Duodenal mucosa (tissue), 2 donors: ENCODE results near the gene SMAD1.

Source experiments
- H3K27ac ChIP-seq: one replicate; pipeline ENCODE4 v1.7.0; 2013; ENCODE audit warnings: low read depth, low read length
- H3K27me3 ChIP-seq, 2 donors: one replicate each; pipeline ENCODE4 v1.7.0; 2013; ENCODE audit warnings: low read length in 2 of 2, control low read depth in 1 of 2; ENCODE audit not compliant: insufficient read depth in 2 of 2, control insufficient read depth in 1 of 2
- H3K36me3 ChIP-seq, 2 donors: one replicate each; pipeline ENCODE4 v1.7.0; 2013; ENCODE audit warnings: low read length in 2 of 2, control low read depth in 1 of 2; ENCODE audit not compliant: insufficient read depth in 2 of 2, control insufficient read depth in 1 of 2
- H3K4me1 ChIP-seq, 2 donors: one replicate each; pipeline ENCODE4 v1.7.0; 2013; ENCODE audit warnings: low read length in 2 of 2, control low read depth in 1 of 2; ENCODE audit not compliant: insufficient read depth in 2 of 2, control insufficient read depth in 1 of 2
- H3K4me3 ChIP-seq, 2 donors: one replicate each; pipeline ENCODE4 v1.7.0; 2013; ENCODE audit warnings: low read length in 2 of 2, low read depth in 1 of 2
- H3K9ac ChIP-seq, 2 donors: one replicate each; pipeline ENCODE4 v1.7.0; 2013; ENCODE audit warnings: low read length in 2 of 2, low read depth in 1 of 2
- H3K9me3 ChIP-seq, 2 donors: one replicate each; pipeline ENCODE4 v1.7.0; 2013; ENCODE audit warnings: low read length in 2 of 2, control low read depth in 1 of 2; ENCODE audit not compliant: control insufficient read depth in 1 of 2

Gene SMAD1

DNA sequence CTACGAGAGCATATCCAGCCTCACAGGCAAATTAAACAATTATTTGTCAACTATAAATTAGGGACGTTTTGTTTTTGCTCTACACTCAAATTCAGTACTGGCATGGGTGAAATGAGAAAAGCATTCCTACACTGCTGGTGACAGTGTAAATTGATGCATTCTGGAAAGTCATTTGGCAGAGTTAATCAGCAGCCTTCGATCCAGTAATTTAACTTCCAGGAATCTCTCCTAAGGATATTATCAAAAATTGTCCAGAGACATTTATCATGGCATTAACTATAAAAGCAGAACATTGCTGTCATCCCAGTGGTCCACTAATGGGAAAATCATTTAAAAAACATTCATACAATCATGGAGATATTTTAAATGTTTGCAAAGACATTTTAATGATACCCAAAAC is 70.0 kb downstream of the SMAD1 start:
- H3K9me3 ChIP-seq, result no peaks in the 10 kb centered on the region
- H3K36me3 ChIP-seq, result peaks cover 2 to 11% of the 10 kb centered on the region in 2 donors
- peaks cover 0 to 3% of the 10 kb centered on the region in 2 donors for H3K4me1 ChIP-seq
- no peak overlapping the region for H3K9ac ChIP-seq
- H3K4me3 ChIP-seq, result no peak overlapping the region
- H3K27ac ChIP-seq, result no peak overlapping the region
- no peaks in the 10 kb centered on the region for H3K27me3 ChIP-seq

DNA sequence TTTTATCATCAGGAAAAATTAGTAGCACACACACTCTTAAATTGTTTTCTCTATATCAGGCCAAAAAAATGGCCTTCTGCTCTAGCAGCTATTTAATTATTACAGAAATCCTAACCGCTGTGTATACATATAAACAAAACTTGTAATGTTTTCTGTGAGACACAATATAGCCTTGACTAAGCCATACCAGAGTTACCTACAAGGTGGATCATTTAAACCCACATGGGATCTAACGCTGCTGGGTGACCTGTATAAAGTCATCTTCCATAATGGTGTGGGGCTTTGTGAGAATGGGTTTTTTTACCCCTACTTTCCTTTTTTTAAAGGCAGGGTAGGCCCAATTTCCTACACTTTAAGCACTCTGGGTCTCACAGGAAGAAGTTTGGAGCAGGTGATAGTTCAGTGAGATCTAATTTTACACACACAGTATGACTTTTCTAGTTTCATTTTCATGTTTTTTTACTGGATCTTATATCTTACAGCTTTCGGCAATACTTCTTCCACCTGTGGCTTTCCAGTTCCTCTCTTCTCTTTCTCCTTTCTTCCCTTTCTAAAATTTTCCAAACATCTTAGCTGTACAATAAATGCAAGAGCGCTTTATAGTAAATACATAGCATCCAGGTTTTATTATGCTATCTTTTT is 70.6 kb downstream of the SMAD1 start:
- peaks cover 2 to 12% of the 10 kb centered on the region in 2 donors for H3K36me3 ChIP-seq
- no peak overlapping the region for H3K4me3 ChIP-seq
- H3K4me1 ChIP-seq, result no peaks in the 10 kb centered on the region
- no peaks in the 10 kb centered on the region for H3K9me3 ChIP-seq
- H3K27me3 ChIP-seq, result no peaks in the 10 kb centered on the region
- no peak overlapping the region for H3K27ac ChIP-seq
- no peak overlapping the region for H3K9ac ChIP-seq

DNA sequence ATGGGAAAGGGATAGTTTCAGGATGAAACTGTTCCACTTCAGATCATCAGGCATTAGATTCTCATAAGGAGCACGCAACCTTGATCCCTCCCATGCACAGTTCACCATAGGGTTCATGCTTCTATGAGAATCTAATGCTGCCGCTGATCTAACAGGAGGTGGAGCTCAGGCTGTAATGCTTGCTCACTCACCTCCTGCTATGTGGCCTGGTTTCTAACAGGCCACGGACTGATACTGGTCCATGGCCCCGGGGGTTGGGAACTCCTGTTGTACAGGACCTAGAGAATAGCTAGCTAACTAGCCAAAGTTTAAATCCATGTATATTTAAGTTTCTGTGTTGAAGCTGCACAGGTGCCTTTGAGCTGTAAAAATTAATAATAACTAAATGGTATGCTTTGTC is 71.7 kb downstream of the SMAD1 start:
- H3K36me3 ChIP-seq, result peaks cover 2 to 16% of the 10 kb centered on the region in 2 donors
- no peaks in the 10 kb centered on the region for H3K9me3 ChIP-seq
- no peaks in the 10 kb centered on the region for H3K27me3 ChIP-seq
- no peak overlapping the region for H3K4me3 ChIP-seq
- no peaks in the 10 kb centered on the region for H3K4me1 ChIP-seq
- no peak overlapping the region for H3K9ac ChIP-seq
- H3K27ac ChIP-seq, result no peak overlapping the region

DNA sequence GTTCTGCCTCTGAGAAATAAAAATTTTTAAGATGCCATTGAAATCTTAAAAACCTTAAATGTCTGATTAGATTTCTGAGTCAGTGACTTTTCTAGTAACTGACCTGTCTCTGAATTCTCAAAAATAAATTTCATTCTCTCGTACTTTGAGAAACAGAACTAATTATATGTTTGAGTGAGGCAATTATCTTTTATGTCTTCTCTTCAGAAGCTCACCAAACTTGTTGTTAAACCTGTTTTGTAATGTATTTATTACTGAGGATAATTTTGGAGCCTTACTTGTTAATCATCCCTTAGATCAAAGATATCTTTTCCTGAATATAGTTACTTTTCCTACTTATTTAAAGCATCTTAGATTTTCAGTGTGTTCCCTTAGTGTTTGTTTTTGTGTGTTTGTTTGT is 73.0 kb downstream of the SMAD1 start:
- peaks cover 2 to 12% of the 10 kb centered on the region in 2 donors for H3K36me3 ChIP-seq
- H3K27me3 ChIP-seq, result no peaks in the 10 kb centered on the region

DNA sequence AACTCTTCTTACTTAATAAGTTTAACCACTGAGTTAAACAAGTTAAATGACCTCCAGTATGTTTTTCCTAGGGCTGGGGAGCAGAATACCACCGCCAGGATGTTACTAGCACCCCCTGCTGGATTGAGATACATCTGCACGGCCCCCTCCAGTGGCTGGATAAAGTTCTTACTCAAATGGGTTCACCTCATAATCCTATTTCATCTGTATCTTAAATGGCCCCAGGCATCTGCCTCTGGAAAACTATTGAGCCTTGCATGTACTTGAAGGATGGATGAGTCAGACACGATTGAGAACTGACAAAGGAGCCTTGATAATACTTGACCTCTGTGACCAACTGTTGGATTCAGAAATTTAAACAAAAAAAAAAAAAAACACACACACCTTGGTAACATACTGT is 76.1 kb downstream of the SMAD1 start:
- Histone ChIP-seq H3K4me3 (no peak overlapping the region), H3K4me1 (no peaks in the 10 kb centered on the region), H3K9me3 (no peaks in the 10 kb centered on the region), H3K36me3 (peaks cover 2 to 13% of the 10 kb centered on the region in 2 donors), H3K9ac (no peak overlapping the region), H3K27me3 (no peaks in the 10 kb centered on the region), H3K27ac (no peak overlapping the region)

More for the DNA sequence above, 73.0 kb downstream of the SMAD1 start:
- Histone ChIP-seq H3K27ac (no peak overlapping the region), H3K9ac (no peak overlapping the region), H3K4me1 (no peaks in the 10 kb centered on the region), H3K4me3 (no peak overlapping the region), H3K9me3 (no peaks in the 10 kb centered on the region)

DNA sequence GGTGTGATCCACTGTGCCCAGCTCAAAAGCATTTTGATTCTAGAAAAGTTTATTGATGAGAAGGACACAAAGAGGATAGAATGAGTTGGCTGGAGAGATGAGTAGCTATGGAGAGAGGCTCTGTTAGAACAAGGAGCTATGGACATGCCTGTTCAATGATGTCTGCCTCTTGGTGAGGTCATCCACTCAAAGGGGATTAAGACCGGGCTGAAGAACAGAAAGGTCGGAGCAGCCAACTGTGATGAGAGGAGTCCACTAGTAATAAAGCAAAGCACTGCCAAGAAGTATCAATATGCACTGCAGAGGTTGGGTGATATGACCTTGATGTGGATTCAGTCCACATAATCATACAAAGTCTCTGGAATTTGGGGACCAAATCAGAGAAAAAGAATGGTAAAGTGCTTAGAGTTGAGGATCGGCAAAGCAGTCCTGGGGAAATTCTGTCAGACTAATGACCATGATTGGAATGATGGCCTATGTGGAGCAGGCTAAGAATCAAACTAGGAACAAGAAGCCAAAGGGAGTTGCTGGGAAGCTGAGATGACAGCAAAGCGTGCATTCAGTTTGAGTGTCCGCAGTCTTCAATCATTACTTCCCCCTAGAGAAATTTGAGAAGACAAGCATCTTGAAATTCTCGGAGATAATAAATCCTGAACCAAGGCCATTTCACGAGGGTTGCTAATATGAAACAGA is 81.8 kb downstream of the SMAD1 start:
- Histone ChIP-seq H3K4me1 (no peaks in the 10 kb centered on the region), H3K27me3 (no peaks in the 10 kb centered on the region), H3K27ac (no peak overlapping the region), H3K4me3 (no peak overlapping the region), H3K9me3 (no peaks in the 10 kb centered on the region), H3K36me3 (peaks cover 0 to 6% of the 10 kb centered on the region in 2 donors), H3K9ac (no peak overlapping the region)

DNA sequence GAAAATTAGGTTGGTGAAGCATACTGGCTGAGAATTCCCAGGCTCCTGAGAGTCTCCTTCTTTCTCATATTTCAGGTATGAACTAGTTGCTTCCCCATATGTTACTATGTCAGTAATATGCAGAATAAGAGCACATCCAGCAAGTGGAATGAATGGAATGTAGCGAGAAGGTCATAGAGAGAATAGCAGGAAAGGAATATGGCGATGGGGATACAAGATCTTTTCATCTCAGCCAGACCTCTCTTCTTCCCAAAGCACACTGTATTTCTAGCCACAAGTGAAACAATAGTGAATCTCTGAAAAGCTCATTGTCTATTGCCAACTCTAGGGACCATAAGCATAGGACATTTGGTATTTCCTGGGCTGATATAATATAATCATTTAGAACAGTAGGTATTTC is 82.9 kb downstream of the SMAD1 start:
- no peak overlapping the region for H3K4me3 ChIP-seq
- no peaks in the 10 kb centered on the region for H3K27me3 ChIP-seq
- H3K27ac ChIP-seq, result no peak overlapping the region
- H3K36me3 ChIP-seq, result peaks cover 0 to 3% of the 10 kb centered on the region in 2 donors
- no peaks in the 10 kb centered on the region for H3K4me1 ChIP-seq
- no peak overlapping the region for H3K9ac ChIP-seq
- H3K9me3 ChIP-seq, result no peaks in the 10 kb centered on the region

DNA sequence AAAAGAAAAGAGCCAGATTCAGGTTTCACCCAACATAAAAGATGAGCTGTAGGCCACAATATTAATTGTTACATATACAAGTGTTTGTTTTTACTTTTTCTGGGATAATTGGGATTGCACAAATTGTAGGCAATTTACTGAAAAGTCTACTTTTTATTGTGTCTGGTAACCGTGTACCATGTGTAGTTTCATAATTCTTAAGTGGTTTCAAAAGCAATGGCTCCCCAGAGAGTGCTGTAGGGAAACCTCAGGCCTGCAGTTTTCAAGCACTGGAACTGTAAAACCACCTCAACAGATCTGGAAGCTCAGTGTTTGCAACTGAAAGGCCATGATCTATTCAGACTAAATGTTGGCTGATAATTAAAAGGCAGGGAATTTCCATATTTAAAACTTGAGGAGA is 83.7 kb downstream of the SMAD1 start:
- Histone ChIP-seq H3K9ac (no peak overlapping the region), H3K4me3 (no peak overlapping the region), H3K4me1 (no peaks in the 10 kb centered on the region), H3K27ac (no peak overlapping the region), H3K27me3 (no peaks in the 10 kb centered on the region), H3K36me3 (no peaks in the 10 kb centered on the region), H3K9me3 (no peaks in the 10 kb centered on the region)

DNA sequence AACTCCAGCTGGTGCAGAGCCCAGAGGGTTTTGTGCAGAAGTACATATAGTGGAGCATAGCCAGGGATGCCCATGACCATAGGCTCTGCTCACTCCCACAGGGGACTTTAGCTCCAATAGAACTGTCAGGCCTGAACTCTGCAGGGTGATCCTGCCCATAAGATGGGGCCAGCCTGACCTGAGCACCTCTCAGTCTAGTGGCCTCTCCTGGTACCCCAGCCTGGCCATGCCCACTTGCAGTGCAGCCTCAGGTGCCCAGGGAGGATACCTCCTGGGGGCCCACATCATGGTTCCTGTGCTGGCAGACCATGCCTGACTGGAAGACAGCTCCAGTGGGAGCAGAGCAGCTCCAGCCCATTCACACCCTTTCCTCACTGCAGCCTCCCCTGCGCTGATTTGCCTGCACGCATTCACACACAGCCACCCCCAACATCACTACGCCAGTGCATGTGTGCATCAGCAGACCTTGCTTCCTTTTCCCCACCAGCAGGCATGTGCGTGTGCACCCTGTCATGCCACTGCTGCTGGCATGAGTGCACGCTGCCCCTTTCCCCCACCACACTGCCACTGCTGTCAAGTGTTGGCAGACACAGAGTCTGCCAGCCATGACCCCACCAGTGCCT is 84.5 kb downstream of the SMAD1 start:
- Histone ChIP-seq H3K27me3 (no peaks in the 10 kb centered on the region), H3K9me3 (no peaks in the 10 kb centered on the region), H3K4me3 (no peak overlapping the region), H3K4me1 (no peaks in the 10 kb centered on the region), H3K36me3 (no peaks in the 10 kb centered on the region), H3K9ac (no peak overlapping the region), H3K27ac (no peak overlapping the region)

DNA sequence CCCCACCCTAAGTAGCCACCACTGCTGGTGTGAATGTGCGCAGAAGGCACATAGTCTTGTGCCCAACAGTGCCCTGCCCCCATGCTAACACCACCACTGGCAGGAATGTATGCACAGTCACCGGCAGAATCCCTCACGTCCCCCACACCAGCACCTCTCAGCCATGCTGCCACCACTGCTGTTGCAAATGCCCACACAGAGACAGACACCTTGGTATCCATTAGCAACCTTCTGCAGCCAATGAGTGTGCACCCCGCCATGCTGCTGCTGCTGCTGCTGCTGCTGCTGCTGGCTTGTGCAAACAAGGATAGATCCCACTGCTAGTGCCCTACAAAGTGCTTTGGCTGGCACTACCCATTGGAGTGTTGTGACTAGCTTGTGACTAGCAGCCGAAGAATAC is 85.1 kb downstream of the SMAD1 start:
- H3K4me1 ChIP-seq, result no peaks in the 10 kb centered on the region

More for the DNA sequence above, 85.1 kb downstream of the SMAD1 start:
- no peak overlapping the region for H3K9ac ChIP-seq
- no peak overlapping the region for H3K27ac ChIP-seq
- H3K4me3 ChIP-seq, result no peak overlapping the region
- H3K36me3 ChIP-seq, result no peaks in the 10 kb centered on the region
- H3K27me3 ChIP-seq, result no peaks in the 10 kb centered on the region
- H3K9me3 ChIP-seq, result no peaks in the 10 kb centered on the region
